Loucy (cell line): ENCODE results near the gene SLC16A4.
"Not testable (repeated sequence)": the region's sequence is repeated elsewhere in the genome, so short reads cannot be mapped to it uniquely, and the experiment has no call there.

Experiments used
- EZH2phosphoT487 ChIP-seq: fragments of 200-600 bp; IDR thresholded peaks from 2 replicates; pipeline ENCODE4 v1.6.1; 2018; ENCODE audit warnings: antibody characterized with exemption, mild to moderate bottlenecking, moderate library complexity, borderline replicate concordance
- TF ChIP-seq, protein P1 (sequence below): fragments of 200-600 bp; sonication (generic); conservative IDR thresholded peaks from 2 replicates; pipeline ENCODE4 v1.5.1; 2014; ENCODE audit warnings: mild to moderate bottlenecking, antibody characterized with exemption, low read length

DNA sequence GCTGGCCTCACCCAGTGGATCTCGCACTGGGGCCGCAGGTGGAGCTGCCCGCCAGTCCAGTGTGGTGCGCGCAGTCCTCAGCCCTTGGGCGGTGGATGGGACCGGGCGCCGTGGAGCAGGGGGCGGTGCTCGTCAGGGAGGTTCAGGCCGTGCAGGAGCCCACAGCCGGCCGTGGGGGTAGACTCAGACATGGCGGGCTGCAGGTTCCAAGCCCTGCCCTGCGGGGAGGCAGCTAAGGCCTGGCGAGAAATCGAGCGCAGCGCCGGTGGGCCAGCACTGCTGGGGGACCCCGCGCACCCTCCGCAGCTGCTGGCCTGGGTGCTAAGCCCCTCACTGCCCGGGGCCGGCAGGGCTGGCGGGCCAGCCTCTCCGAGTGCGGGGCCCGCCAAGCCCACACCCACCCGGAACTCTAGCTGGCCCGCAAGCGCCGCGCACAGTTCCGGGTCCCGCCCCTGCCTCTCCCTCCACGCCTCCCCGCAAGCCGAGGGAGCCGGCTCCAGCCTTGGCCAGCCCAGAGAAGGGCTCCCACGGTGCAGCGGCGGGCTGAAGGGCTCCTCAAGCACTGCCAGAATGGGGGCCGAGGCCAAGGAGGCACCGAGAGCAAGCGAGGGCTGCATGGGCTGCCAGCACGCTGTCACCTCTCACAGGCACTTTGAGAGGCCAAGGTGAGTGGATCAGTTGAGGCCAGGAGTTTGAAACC lies 5.6 kb upstream of the SLC16A4 start:
- TF ChIP-seq, protein P1, sequence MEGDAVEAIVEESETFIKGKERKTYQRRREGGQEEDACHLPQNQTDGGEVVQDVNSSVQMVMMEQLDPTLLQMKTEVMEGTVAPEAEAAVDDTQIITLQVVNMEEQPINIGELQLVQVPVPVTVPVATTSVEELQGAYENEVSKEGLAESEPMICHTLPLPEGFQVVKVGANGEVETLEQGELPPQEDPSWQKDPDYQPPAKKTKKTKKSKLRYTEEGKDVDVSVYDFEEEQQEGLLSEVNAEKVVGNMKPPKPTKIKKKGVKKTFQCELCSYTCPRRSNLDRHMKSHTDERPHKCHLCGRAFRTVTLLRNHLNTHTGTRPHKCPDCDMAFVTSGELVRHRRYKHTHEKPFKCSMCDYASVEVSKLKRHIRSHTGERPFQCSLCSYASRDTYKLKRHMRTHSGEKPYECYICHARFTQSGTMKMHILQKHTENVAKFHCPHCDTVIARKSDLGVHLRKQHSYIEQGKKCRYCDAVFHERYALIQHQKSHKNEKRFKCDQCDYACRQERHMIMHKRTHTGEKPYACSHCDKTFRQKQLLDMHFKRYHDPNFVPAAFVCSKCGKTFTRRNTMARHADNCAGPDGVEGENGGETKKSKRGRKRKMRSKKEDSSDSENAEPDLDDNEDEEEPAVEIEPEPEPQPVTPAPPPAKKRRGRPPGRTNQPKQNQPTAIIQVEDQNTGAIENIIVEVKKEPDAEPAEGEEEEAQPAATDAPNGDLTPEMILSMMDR = not testable (repeated sequence)
- TF ChIP-seq EZH2phosphoT487 = not testable (repeated sequence)
